Esophagus muscularis mucosa (tissue), 4 donors: ENCODE results near the gene ZIC5. TPM values are rescaled to one million over a fixed set of nuclear protein-coding genes. Genes with fewer than 3 reads are reported as not detected.
"Not testable (repeated sequence)": the region's sequence is repeated elsewhere in the genome, so short reads cannot be mapped to it uniquely, and the experiment has no call there.

ENCODE experiments used
- DNase-seq: peaks from one replicate; pipeline ENCODE4 v3.0.0-alpha.2; 2017; ENCODE audit errors: extremely low spot score
- H3K27ac ChIP-seq, 4 donors: fragments of 200-600 bp; sonication (generic); replicated peaks in 1 of 4; 1 replicate in 3 of 4; 2 replicates in 1 of 4; pipeline ENCODE4 v1.5.1; 2016 to 2019; ENCODE audit warnings: mild to moderate bottlenecking in 1 of 4
- H3K27me3 ChIP-seq, 4 donors: fragments of 200-600 bp; sonication (generic); one replicate each; pipeline versions ENCODE4 v1.5.1 to v1.6.0; 2016 to 2019
- H3K36me3 ChIP-seq, 4 donors: fragments of 200-600 bp; sonication (generic); one replicate each; pipeline ENCODE4 v1.5.1; 2016 to 2019
- H3K4me1 ChIP-seq, 4 donors: fragments of 200-600 bp; sonication (generic); one replicate each; pipeline ENCODE4 v1.5.1; 2016 to 2019
- H3K4me3 ChIP-seq, 4 donors: fragments of 200-600 bp; sonication (generic); 1 replicate in 2 of 4; 2 replicates in 2 of 4; pipeline ENCODE4 v1.5.1; 2016 to 2019; ENCODE audit warnings: mild to moderate bottlenecking in 4 of 4, moderate library complexity in 1 of 4
- H3K9me3 ChIP-seq, 4 donors: fragments of 200-600 bp; sonication (generic); 1 replicate in 3 of 4; 2 replicates in 1 of 4; pipeline ENCODE4 v1.5.1; 2016 to 2019
- EP300 ChIP-seq: sonication (generic); formaldehyde crosslinking; IDR thresholded peaks from one replicate; pipeline ENCODE4 v1.6.1; 2017; ENCODE audit warnings: antibody characterized with exemption
- POLR2A ChIP-seq: fragments of 450-650 bp; IDR thresholded peaks from one replicate; pipeline ENCODE4 v1.6.1; 2017; ENCODE audit warnings: antibody characterized with exemption, moderate library complexity, mild to moderate bottlenecking, low read depth
- POLR2AphosphoS5 ChIP-seq, 2 donors: sonication (generic); formaldehyde crosslinking; IDR thresholded peaks; one replicate each; pipeline ENCODE4 v1.6.1; 2017; ENCODE audit warnings: antibody characterized with exemption in 2 of 2
- WGBS: methylation state at CpG from one replicate; pipeline ENCODE4 v1.1.5; 2018; 5-methylcytosine and 5-hydroxymethylcytosine counted together
- intact Hi-C: fragments of 100-400 bp; cut with DNase I; formaldehyde crosslinking; loops from one replicate; pipeline ENCODE4 v1.15.1; 2023
- total RNA-seq, 4 donors: library from RNA; depleted of rRNA; stranded (reverse); fragments of >200 nt; gene quantifications; one replicate each; pipeline versions ENCODE4 v1.1.0 to v1.2.1, GENCODE V29; 2016
- TF ChIP-seq, protein P1 (sequence below), 3 experiments: fragments of 200-600 bp in 2 of 3; fragments of 450-650 bp in 1 of 3; sonication (generic) in 2 of 3; IDR thresholded peaks; one replicate each; pipeline ENCODE4 v1.5.1; 2017 to 2019; ENCODE audit warnings: antibody characterized with exemption in 3 of 3, mild to moderate bottlenecking in 2 of 3, moderate library complexity in 1 of 3

Gene ZIC5
- total RNA-seq, 4 donors from 2014 or later, result not detected

DNA sequence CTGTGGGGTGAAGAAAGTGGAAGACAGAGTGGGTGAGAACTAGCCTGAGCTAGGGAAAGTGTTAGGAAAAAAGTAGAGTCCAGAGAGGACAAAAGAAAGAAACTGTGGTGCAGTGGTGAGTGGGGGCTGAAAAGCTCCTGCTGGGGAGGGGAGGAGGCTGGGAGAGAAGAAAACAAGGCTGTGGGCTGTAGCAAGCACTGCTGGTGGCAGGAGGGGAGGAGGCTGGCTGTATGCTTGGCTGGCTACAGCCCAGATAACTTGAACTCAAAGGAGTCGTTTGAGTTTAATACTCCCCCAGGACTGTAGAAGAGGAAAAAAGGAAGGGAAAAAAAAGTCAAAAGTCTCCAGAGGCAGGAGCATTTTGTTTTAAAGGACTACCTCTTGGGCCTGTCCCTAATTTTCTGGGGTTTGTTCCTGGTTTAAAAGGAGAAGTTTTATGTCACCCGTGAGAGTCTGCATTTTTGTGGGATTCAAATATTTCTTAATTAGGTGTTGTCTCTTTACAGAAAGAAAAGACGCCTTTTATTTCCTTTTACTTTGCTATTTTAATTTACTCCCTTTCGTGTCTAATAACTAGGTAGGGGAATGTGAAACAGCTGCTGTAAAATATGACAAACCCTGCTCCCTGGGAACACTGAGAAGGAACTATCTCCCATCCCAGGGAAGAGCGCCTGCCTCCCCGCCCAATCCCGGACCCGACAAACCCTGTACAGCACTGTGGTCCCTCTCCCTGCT is 21.7 kb downstream of the ZIC5 start:
- H3K9me3 ChIP-seq, result no peaks in the 10 kb centered on the region
- H3K27ac ChIP-seq, result no peak overlapping the region
- TF ChIP-seq POLR2AphosphoS5 (IDR thresholded peaks at IDR 0.05) (no peak), POLR2A (no peak), EP300 (no peak)
- TF ChIP-seq, protein P1, sequence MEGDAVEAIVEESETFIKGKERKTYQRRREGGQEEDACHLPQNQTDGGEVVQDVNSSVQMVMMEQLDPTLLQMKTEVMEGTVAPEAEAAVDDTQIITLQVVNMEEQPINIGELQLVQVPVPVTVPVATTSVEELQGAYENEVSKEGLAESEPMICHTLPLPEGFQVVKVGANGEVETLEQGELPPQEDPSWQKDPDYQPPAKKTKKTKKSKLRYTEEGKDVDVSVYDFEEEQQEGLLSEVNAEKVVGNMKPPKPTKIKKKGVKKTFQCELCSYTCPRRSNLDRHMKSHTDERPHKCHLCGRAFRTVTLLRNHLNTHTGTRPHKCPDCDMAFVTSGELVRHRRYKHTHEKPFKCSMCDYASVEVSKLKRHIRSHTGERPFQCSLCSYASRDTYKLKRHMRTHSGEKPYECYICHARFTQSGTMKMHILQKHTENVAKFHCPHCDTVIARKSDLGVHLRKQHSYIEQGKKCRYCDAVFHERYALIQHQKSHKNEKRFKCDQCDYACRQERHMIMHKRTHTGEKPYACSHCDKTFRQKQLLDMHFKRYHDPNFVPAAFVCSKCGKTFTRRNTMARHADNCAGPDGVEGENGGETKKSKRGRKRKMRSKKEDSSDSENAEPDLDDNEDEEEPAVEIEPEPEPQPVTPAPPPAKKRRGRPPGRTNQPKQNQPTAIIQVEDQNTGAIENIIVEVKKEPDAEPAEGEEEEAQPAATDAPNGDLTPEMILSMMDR (IDR thresholded peaks at IDR 0.05), result no peak
- WGBS, result 59% methylated on average over 8 of the region's 8 CpGs
- no peaks in the 10 kb centered on the region for H3K36me3 ChIP-seq
- H3K27me3 ChIP-seq, result peaks cover 0 to 83% (median 4%) of the 10 kb centered on the region in 4 donors
- DNase-seq, result no peak
- H3K4me3 ChIP-seq, result no peak overlapping the region
- intact Hi-C loops, result no loop called here
- H3K4me1 ChIP-seq, result no peaks in the 10 kb centered on the region

DNA sequence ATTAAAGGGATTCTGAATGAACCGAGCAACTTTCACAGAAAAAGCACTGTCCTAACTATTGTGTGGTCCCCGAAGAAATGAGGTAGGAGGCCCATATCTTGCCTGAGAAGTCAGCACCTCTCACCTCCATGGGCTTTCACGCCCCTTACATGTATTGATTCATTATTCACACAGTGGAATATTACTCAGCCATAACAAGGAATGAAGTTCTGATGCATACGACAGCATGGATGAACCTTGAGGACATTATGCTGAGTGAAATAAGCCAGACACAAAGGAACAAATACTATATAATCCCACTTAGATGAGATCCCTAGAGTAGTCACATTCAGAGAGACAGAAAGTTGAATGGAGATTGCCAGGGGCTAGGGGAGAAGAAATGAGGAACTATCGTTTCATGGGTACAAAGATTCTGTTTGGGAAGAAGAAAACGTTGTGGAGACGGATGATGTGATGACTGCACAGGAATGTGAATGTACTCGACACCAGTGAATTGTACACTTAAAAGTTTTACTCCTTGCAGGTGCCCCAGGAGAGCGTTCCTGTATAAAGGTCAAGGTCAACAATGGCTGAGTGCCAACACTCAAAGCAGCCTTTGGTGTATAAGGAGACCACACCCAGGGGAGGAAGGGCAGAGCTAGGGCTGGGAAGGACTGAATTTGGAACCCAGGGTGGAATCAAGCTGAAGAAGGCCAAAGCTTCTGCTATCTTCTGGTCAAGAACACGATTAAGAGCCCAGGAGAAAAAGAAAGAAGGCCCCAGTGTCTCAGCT is 22.5 kb downstream of the ZIC5 start:
- no peak for DNase-seq
- Histone ChIP-seq H3K27ac (no peak overlapping the region), H3K27me3 (peaks cover 0 to 83% (median 4%) of the 10 kb centered on the region in 4 donors), H3K9me3 (no peaks in the 10 kb centered on the region), H3K4me1 (no peaks in the 10 kb centered on the region), H3K4me3 (no peak overlapping the region), H3K36me3 (no peaks in the 10 kb centered on the region)
- WGBS, result 73% methylated on average over 10 of the region's 10 CpGs
- intact Hi-C loops, result no loop called here
- TF ChIP-seq POLR2AphosphoS5 (IDR thresholded peaks at IDR 0.05) (no peak), EP300 (no peak), POLR2A (no peak)
- TF ChIP-seq, protein P1 (IDR thresholded peaks at IDR 0.05), result no peak

DNA sequence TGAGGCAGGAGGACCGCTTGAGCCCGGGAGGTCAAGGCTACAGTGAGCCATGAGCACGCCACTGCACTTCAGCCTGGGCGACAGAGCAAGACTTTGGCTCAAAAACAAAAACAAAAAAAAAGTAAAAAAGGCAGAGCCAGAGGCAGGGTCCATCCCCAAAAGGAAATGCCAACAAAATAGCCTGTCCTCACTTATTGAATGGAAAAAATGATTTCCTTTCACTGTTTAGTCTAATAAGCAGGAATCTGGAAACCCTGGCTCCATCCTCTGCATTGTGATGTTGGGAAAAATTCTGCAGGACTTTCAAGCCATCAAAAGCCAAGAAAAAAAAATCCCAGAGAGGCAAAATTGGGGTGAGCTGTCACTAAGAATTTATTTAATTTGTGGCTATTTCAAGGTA is 23.2 kb downstream of the ZIC5 start:
- Histone ChIP-seq H3K36me3 (no peaks in the 10 kb centered on the region), H3K27me3 (peaks cover 0 to 83% (median 4%) of the 10 kb centered on the region in 4 donors), H3K27ac (no peak overlapping the region), H3K9me3 (no peaks in the 10 kb centered on the region), H3K4me1 (no peaks in the 10 kb centered on the region), H3K4me3 (no peak overlapping the region)
- 77% methylated on average over 4 of the region's 4 CpGs for WGBS
- DNase-seq, result no peak
- TF ChIP-seq EP300 (no peak), POLR2A (no peak)
- intact Hi-C loops, result no loop called here

DNA sequence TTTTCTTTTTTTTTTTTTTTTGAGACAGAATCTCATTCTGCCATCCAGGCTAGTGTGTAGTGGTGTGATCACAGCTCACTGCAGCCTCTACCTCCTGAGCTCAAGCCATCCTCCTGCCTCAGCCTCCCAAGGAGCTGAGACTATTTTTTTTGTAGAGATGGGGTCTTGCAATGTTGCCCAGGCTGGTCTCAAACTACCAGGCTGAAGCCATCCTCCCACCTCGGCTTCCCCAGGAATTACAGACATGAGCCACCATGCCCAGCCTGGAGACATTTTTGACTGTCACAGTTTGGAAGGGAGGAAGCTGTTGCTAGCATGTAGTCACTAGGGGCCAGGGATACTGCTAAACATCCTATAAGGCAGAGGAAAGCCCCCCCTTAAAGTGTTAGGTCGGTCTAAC is 23.9 kb downstream of the ZIC5 start:
- no peaks in the 10 kb centered on the region for H3K4me1 ChIP-seq
- TF ChIP-seq POLR2A (no peak), POLR2AphosphoS5 (IDR thresholded peaks at IDR 0.05) (no peak), EP300 (no peak)
- TF ChIP-seq, protein P1 (IDR thresholded peaks at IDR 0.05), result no peak
- H3K9me3 ChIP-seq, result no peaks in the 10 kb centered on the region
- intact Hi-C loops, result no loop called here
- H3K27me3 ChIP-seq, result peaks cover 0 to 80% (median 2%) of the 10 kb centered on the region in 4 donors
- no peak overlapping the region for H3K27ac ChIP-seq
- no peak for DNase-seq
- 80% methylated on average over 2 of the region's 2 CpGs for WGBS
- no peaks in the 10 kb centered on the region for H3K36me3 ChIP-seq
- no peak overlapping the region for H3K4me3 ChIP-seq

DNA sequence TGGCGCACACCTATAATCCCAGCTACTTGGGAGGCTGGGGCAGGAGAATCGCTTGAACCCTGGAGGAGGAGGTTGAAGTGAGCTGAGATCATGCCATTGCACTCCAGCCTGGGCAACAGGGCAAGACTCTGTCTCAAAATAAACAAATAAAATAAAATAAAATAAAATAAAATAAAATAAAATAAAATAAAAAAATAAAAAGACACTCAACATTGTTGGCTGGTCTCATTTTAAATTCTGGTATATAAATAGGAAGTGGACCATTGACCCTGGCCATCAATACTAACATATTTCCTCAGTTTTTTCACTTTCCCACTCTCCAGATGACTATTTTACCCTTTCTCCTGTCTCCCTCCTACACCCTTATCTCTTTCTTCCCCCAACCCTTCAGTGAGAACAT is 26.1 kb downstream of the ZIC5 start:
- H3K4me1 ChIP-seq, intact Hi-C loops, H3K9me3 ChIP-seq, H3K4me3 ChIP-seq, H3K36me3 ChIP-seq, H3K27ac ChIP-seq, DNase-seq: not testable (repeated sequence)
- peaks cover 0 to 81% (median 6%) of the 10 kb centered on the region in 4 donors for H3K27me3 ChIP-seq
- 89% methylated on average over 2 of the region's 2 CpGs for WGBS
